H1 (cell line): ENCODE results near the gene CC2D1A. TPM values are rescaled to one million over a fixed set of nuclear protein-coding genes. Genes with fewer than 3 reads are reported as not detected.

Source experiments
- CTCF ChIA-PET: fragments of 300-600 bp; sonication (Branson Sonifier 250); formaldehyde crosslinking; loops from one replicate; lab custom pipeline; 2021; ENCODE audit not compliant: partially characterized antibody; lab: Charles Lee
- POLR2A ChIA-PET: fragments of 300-600 bp; sonication (Branson Sonifier 250); formaldehyde crosslinking; loops from one replicate; lab custom pipeline; 2021; ENCODE audit warnings: inconsistent platforms; ENCODE audit not compliant: partially characterized antibody; lab: Charles Lee
- DNase-seq, 2 experiments: peaks; one replicate each; pipeline versions ENCODE4 v3.0.0 to v3.0.0-alpha.2; 2010 to 2022; ENCODE audit warnings: low spot score in 2 of 2, low read depth in 1 of 2, mixed read lengths in 1 of 2
- FAIRE-seq: peaks from 2 replicates; lab custom pipeline; 2011; peaks lifted over from hg19 to GRCh38; lab: Jason Lieb, UNC
- H2AFZ ChIP-seq: 2 replicates; pipeline ENCODE4 v1.8.1; 2012; ENCODE audit warnings: low read length, inconsistent platforms
- H2AK5ac ChIP-seq: 2 replicates; pipeline ENCODE4 v1.6.1; 2013; ENCODE audit warnings: low read depth, low read length
- H2BK120ac ChIP-seq: replicated peaks from 2 replicates; pipeline ENCODE3; 2013; ENCODE audit warnings: low read depth, low read length, inconsistent platforms
- H2BK12ac ChIP-seq: 2 replicates; pipeline ENCODE4 v1.6.1; 2013; ENCODE audit warnings: low read depth, low read length
- H2BK15ac ChIP-seq: 2 replicates; pipeline ENCODE4 v1.6.1; 2013; ENCODE audit warnings: low read length
- H2BK20ac ChIP-seq: 2 replicates; pipeline ENCODE4 v1.6.1; 2013; ENCODE audit warnings: low read length
- H2BK5ac ChIP-seq: 2 replicates; pipeline ENCODE4 v1.6.1; 2013; ENCODE audit warnings: low read depth, low read length
- H3K14ac ChIP-seq: 2 replicates; pipeline ENCODE4 v1.6.1; 2013; ENCODE audit warnings: inconsistent platforms; ENCODE audit not compliant: insufficient read length
- H3K18ac ChIP-seq: 2 replicates; pipeline ENCODE4 v1.6.1; 2013; ENCODE audit warnings: low read length; ENCODE audit errors: extremely low read depth
- H3K23ac ChIP-seq: 2 replicates; pipeline ENCODE4 v1.6.1; 2013; ENCODE audit warnings: inconsistent platforms; ENCODE audit not compliant: insufficient read length
- H3K23me2 ChIP-seq: 2 replicates; pipeline ENCODE4 v1.6.1; 2013; ENCODE audit warnings: low read depth, low read length
- H3K27ac ChIP-seq: 2 replicates; pipeline ENCODE4 v1.6.1; 2011; ENCODE audit warnings: low read depth, low read length, inconsistent platforms
- H3K27me3 ChIP-seq, 4 experiments: replicated peaks in 1 of 4; 1 replicate in 1 of 4; 2 replicates in 3 of 4; pipeline versions ENCODE4 v1.6.1 to v1.8.1; 2011 to 2013; ENCODE audit warnings: low read length in 3 of 4, mild to moderate bottlenecking in 3 of 4, inconsistent platforms in 2 of 4, mixed read lengths in 2 of 4, moderate library complexity in 1 of 4; ENCODE audit not compliant: control insufficient read depth in 3 of 4, insufficient read depth in 3 of 4; ENCODE audit errors: extremely low read depth in 1 of 4
- H3K36me3 ChIP-seq, 4 experiments: 2 replicates each; pipeline versions ENCODE4 v1.6.1 to v1.8.1; 2011 to 2013; ENCODE audit warnings: mild to moderate bottlenecking in 4 of 4, low read length in 3 of 4, moderate library complexity in 2 of 4, control low read depth in 1 of 4, inconsistent platforms in 1 of 4; ENCODE audit not compliant: insufficient read depth in 4 of 4, control insufficient read depth in 2 of 4
- H3K4ac ChIP-seq: replicated peaks from 2 replicates; pipeline ENCODE3; 2013; ENCODE audit warnings: low read length, low read depth, mixed read lengths, inconsistent platforms; ENCODE audit not compliant: insufficient read length
- H3K4me1 ChIP-seq, 4 experiments: replicated peaks in 1 of 4; 1 replicate in 1 of 4; 2 replicates in 3 of 4; pipeline versions ENCODE4 v1.6.1 to v1.8.1; 2011 to 2013; ENCODE audit warnings: low read length in 3 of 4, inconsistent platforms in 2 of 4, mixed read lengths in 1 of 4; ENCODE audit not compliant: insufficient read depth in 4 of 4, control insufficient read depth in 3 of 4
- H3K4me2 ChIP-seq, 2 experiments: 2 replicates each; pipeline versions ENCODE4 v1.6.1 to v1.8.1; 2011 to 2013; ENCODE audit warnings: low read depth in 2 of 2, low read length in 2 of 2, control low read depth in 1 of 2, inconsistent platforms in 1 of 2, mild to moderate bottlenecking in 1 of 2; ENCODE audit not compliant: insufficient read depth in 1 of 2
- H3K4me3 ChIP-seq, 4 experiments: fragments of 200-600, 300-600 bp in 1 of 4; sonication (generic), shearing (Covaris generic), sonication (Bioruptor Twin) in 1 of 4; 2 replicates each; pipeline versions ENCODE4 v1.5.1 to v1.8.1; 2011 to 2016; ENCODE audit warnings: low read length in 4 of 4, low read depth in 3 of 4, control low read depth in 2 of 4, inconsistent platforms in 2 of 4, mild to moderate bottlenecking in 2 of 4, mixed read lengths in 1 of 4, moderate library complexity in 1 of 4; ENCODE audit not compliant: insufficient read depth in 2 of 4; ENCODE audit errors: extremely low read depth in 1 of 4
- H3K56ac ChIP-seq: replicated peaks from 2 replicates; pipeline ENCODE3; 2013; ENCODE audit warnings: low read depth, mild to moderate bottlenecking, mixed read lengths, low read length, inconsistent platforms; ENCODE audit not compliant: insufficient read length
- H3K79me1 ChIP-seq: 2 replicates; pipeline ENCODE4 v1.6.1; 2013; ENCODE audit warnings: low read depth, low read length, control low read depth
- H3K79me2 ChIP-seq, 2 experiments: 2 replicates each; pipeline versions ENCODE4 v1.6.1 to v1.8.1; 2012 to 2013; ENCODE audit warnings: low read length in 2 of 2, mild to moderate bottlenecking in 2 of 2, inconsistent platforms in 1 of 2; ENCODE audit not compliant: insufficient read depth in 2 of 2, control insufficient read depth in 1 of 2
- H3K9ac ChIP-seq, 4 experiments: replicated peaks in 1 of 4; 1 replicate in 1 of 4; 2 replicates in 3 of 4; pipeline versions ENCODE4 v1.6.1 to v1.8.1; 2011 to 2013; ENCODE audit warnings: low read depth in 3 of 4, low read length in 3 of 4, control low read depth in 2 of 4, mild to moderate bottlenecking in 2 of 4, moderate library complexity in 2 of 4, inconsistent platforms in 1 of 4; ENCODE audit errors: extremely low read depth in 1 of 4
- H3K9me3 ChIP-seq, 2 experiments: 2 replicates each; pipeline versions ENCODE4 v1.6.1 to v1.8.1; 2012 to 2013; ENCODE audit warnings: mild to moderate bottlenecking in 2 of 2, moderate library complexity in 2 of 2, control low read depth in 1 of 2, inconsistent platforms in 1 of 2, low read depth in 1 of 2, low read length in 1 of 2, mixed read lengths in 1 of 2; ENCODE audit not compliant: insufficient read depth in 2 of 2
- H4K20me1 ChIP-seq, 2 experiments: replicated peaks in 1 of 2; 2 replicates each; pipeline versions ENCODE3 to v1.8.1; 2011 to 2013; ENCODE audit warnings: inconsistent platforms in 2 of 2, low read length in 2 of 2, mild to moderate bottlenecking in 1 of 2; ENCODE audit not compliant: insufficient read depth in 2 of 2, control insufficient read depth in 1 of 2
- H4K5ac ChIP-seq: 2 replicates; pipeline ENCODE4 v1.6.1; 2013; ENCODE audit warnings: low read length, low read depth, mixed read lengths, inconsistent platforms; ENCODE audit not compliant: insufficient read length
- H4K8ac ChIP-seq: 2 replicates; pipeline ENCODE4 v1.8.0; 2013; ENCODE audit warnings: mild to moderate bottlenecking, moderate library complexity, low read length, inconsistent platforms; ENCODE audit not compliant: insufficient read depth; ENCODE audit errors: extremely low read depth
- H4K91ac ChIP-seq: replicated peaks from 2 replicates; pipeline ENCODE3; 2013; ENCODE audit warnings: low read length, mixed read lengths, inconsistent platforms; ENCODE audit not compliant: insufficient read length
- POLR2AphosphoS5 ChIP-seq: IDR thresholded peaks from 2 replicates; pipeline ENCODE4 v1.6.1; 2011; ENCODE audit warnings: low read depth, low read length
- RFX5 ChIP-seq: IDR thresholded peaks from 2 replicates; pipeline ENCODE4 v1.6.1; 2011; ENCODE audit warnings: low read depth, low read length, improper control_type of control experiment, borderline replicate concordance
- WGBS, 2 experiments: shearing (Covaris generic) in 1 of 2; methylation state at CpG; one replicate each; pipeline versions ENCODE4 v1.1.6 to v1.1.7; 2013 to 2015; ENCODE audit warnings: low lambda C conversion rate in 2 of 2, mixed read lengths in 2 of 2, inconsistent platforms in 1 of 2, low coverage in 1 of 2, missing lambda C conversion rate in 1 of 2; ENCODE audit not compliant: insufficient replicate concordance in 2 of 2, insufficient coverage in 1 of 2, insufficient read length in 1 of 2; ENCODE audit errors: extremely low coverage in 1 of 2, missing lambda C conversion rate in 1 of 2; 5-methylcytosine and 5-hydroxymethylcytosine counted together
- polyA plus RNA-seq, 7 experiments: library from polyadenylated mRNA; depleted of rRNA in 3 of 7; stranded (reverse) in 5 of 7; unstranded in 2 of 7; fragments of >200 nt in 5 of 7; fragments of 200-250 nt in 2 of 7; gene quantifications; 1 replicate in 5 of 7; 2 replicates in 1 of 7; 4 replicates in 1 of 7; pipeline versions ENCODE4 v1.2.1 to v1.2.3, GENCODE V29; 2011 to 2013; ENCODE audit warnings: missing spikeins in 2 of 7, mixed read lengths in 2 of 7
- total RNA-seq: library from RNA; stranded (reverse); fragmentation: NEBNext Ultra II Directional; extraction: Animal tissue kit (Norgen Biotek cat#: 25700); gene quantifications from 2 replicates; pipeline ENCODE4 v1.2.1, GENCODE V29; 2021
- TF ChIP-seq, protein P1 (sequence below): IDR thresholded peaks from 2 replicates; pipeline ENCODE4 v1.6.1; 2012; ENCODE audit warnings: low read length, inconsistent platforms
- TF ChIP-seq, protein P2 (sequence below), 3 experiments: IDR thresholded peaks; 1 replicate in 2 of 3; 2 replicates in 1 of 3; pipeline versions ENCODE4 v1.5.1 to v1.6.1; 2011; ENCODE audit warnings: low read length in 3 of 3, mild to moderate bottlenecking in 3 of 3, inconsistent platforms in 2 of 3, low read depth in 1 of 3, moderate library complexity in 1 of 3; ENCODE audit not compliant: insufficient read depth in 1 of 3; ENCODE audit errors: control extremely low read depth in 1 of 3

CC2D1A gene
- total and polyA plus RNA-seq, 2 of the 8 experiments (the other 6 are each of a cell fraction or from before 2014, with no cell fraction given), result 12.5 to 33.0 TPM

DNA sequence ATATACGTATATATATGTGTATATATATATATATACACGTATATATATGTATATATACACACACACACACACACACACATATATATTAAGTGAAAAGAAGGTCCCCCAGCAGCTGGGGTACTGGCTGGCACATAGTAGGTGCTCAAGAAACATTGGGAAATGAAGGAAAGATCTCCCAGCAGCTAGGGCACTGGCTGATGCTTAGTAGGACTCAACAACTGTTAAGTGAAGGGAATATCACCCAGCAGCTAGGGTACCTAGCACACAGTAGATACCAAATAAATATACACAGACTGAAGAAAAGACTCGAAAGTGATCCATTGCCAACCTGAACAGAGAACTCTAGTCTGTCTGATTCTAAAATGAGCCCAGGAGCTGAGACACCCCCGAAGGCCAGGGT is 20.0 kb downstream of the CC2D1A start:
- POLR2A ChIA-PET, result interaction anchor here (0.6 to 3.7 kb wide), 5 partner anchors 7 to 782 kb away, joined by 3 to 9 read pairs (median 3); no protein-coding TSS in a partner anchor
- H3K27me3 ChIP-seq, result no peaks in the 10 kb centered on the region
- H3K4me2 ChIP-seq, result no peak overlapping the region
- WGBS, 2 experiments, result 83% methylated on average over 3 of the region's 4 CpGs; no CpG with 5 or more reads in 1 of the 2 experiments
- H4K91ac ChIP-seq, result no peak overlapping the region
- H2AFZ ChIP-seq, result no peak overlapping the region
- no peak overlapping the region for H3K14ac ChIP-seq
- no peaks in the 10 kb centered on the region for H3K79me2 ChIP-seq
- H3K27ac ChIP-seq, result no peak overlapping the region
- no peak overlapping the region for H2BK12ac ChIP-seq
- DNase-seq (no peak), FAIRE-seq (no peak)
- no peak overlapping the region for H3K4me3 ChIP-seq
- no peaks in the 10 kb centered on the region for H3K23me2 ChIP-seq
- H3K4ac ChIP-seq, result no peak overlapping the region
- CTCF ChIA-PET, result interaction anchor here (0.6 to 1.2 kb wide), 5 partner anchors 52 to 122 kb away, joined by 3 to 4 read pairs (median 3); no protein-coding TSS in a partner anchor
- no peak overlapping the region for H2BK5ac ChIP-seq
- peaks cover 6 to 45% (median 31%) of the 10 kb centered on the region in 4 experiments; a peak in 7 of 8 replicates for H3K36me3 ChIP-seq
- H3K9me3 ChIP-seq, result peaks cover 2% of the 10 kb centered on the region in 2 experiments; a peak in 3 of 4 replicates
- H3K23ac ChIP-seq, result no peak overlapping the region
- no peak overlapping the region for H4K5ac ChIP-seq
- peaks cover 0 to 5% (median 0%) of the 10 kb centered on the region in 4 experiments; a peak in 2 of 7 replicates for H3K4me1 ChIP-seq
- H3K18ac ChIP-seq, result no peak overlapping the region
- no peaks in the 10 kb centered on the region for H4K20me1 ChIP-seq
- H3K79me1 ChIP-seq, result no peaks in the 10 kb centered on the region
- H2BK20ac ChIP-seq, result no peak overlapping the region
- no peak overlapping the region for H2BK120ac ChIP-seq
- no peak overlapping the region for H3K9ac ChIP-seq
- no peak overlapping the region for H4K8ac ChIP-seq
- H2BK15ac ChIP-seq, result no peak overlapping the region
- H3K56ac ChIP-seq, result no peak overlapping the region
- no peak overlapping the region for H2AK5ac ChIP-seq
- TF ChIP-seq POLR2AphosphoS5, result no peak
- TF ChIP-seq RFX5, result no peak
- TF ChIP-seq, protein P1, sequence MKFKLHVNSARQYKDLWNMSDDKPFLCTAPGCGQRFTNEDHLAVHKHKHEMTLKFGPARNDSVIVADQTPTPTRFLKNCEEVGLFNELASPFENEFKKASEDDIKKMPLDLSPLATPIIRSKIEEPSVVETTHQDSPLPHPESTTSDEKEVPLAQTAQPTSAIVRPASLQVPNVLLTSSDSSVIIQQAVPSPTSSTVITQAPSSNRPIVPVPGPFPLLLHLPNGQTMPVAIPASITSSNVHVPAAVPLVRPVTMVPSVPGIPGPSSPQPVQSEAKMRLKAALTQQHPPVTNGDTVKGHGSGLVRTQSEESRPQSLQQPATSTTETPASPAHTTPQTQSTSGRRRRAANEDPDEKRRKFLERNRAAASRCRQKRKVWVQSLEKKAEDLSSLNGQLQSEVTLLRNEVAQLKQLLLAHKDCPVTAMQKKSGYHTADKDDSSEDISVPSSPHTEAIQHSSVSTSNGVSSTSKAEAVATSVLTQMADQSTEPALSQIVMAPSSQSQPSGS, result no peak
- TF ChIP-seq, protein P2, sequence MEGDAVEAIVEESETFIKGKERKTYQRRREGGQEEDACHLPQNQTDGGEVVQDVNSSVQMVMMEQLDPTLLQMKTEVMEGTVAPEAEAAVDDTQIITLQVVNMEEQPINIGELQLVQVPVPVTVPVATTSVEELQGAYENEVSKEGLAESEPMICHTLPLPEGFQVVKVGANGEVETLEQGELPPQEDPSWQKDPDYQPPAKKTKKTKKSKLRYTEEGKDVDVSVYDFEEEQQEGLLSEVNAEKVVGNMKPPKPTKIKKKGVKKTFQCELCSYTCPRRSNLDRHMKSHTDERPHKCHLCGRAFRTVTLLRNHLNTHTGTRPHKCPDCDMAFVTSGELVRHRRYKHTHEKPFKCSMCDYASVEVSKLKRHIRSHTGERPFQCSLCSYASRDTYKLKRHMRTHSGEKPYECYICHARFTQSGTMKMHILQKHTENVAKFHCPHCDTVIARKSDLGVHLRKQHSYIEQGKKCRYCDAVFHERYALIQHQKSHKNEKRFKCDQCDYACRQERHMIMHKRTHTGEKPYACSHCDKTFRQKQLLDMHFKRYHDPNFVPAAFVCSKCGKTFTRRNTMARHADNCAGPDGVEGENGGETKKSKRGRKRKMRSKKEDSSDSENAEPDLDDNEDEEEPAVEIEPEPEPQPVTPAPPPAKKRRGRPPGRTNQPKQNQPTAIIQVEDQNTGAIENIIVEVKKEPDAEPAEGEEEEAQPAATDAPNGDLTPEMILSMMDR (IDR thresholded peaks at IDR 0.05; ENCODE audit: control extremely low read depth in 1 of 3, insufficient read depth in 1 of 3, low read depth in 1 of 3, low read length in 3 of 3), result no peak
